HFF-Myc (cell line): Measurements from ENCODE around the gene EVI5L.
A peak's percentile ranks its signal among the peaks of the same experiment; 100 is the strongest.

ENCODE experiments used
- DNase-seq: peaks from one replicate; pipeline ENCODE4 v3.0.0-alpha.2; 2011; ENCODE audit warnings: low read depth; ENCODE audit errors: extremely low read depth
- H3K4me3 ChIP-seq: replicated peaks from 2 replicates; pipeline ENCODE4 v1.5.1; 2011; ENCODE audit warnings: low read depth, mild to moderate bottlenecking, control low read depth, low read length
- TF ChIP-seq, protein P1 (sequence below): IDR thresholded peaks from 2 replicates; pipeline ENCODE4 v1.5.1; 2012; ENCODE audit warnings: mild to moderate bottlenecking, low read depth, low read length, control low read depth; ENCODE audit errors: missing control alignments

Gene EVI5L

DNA sequence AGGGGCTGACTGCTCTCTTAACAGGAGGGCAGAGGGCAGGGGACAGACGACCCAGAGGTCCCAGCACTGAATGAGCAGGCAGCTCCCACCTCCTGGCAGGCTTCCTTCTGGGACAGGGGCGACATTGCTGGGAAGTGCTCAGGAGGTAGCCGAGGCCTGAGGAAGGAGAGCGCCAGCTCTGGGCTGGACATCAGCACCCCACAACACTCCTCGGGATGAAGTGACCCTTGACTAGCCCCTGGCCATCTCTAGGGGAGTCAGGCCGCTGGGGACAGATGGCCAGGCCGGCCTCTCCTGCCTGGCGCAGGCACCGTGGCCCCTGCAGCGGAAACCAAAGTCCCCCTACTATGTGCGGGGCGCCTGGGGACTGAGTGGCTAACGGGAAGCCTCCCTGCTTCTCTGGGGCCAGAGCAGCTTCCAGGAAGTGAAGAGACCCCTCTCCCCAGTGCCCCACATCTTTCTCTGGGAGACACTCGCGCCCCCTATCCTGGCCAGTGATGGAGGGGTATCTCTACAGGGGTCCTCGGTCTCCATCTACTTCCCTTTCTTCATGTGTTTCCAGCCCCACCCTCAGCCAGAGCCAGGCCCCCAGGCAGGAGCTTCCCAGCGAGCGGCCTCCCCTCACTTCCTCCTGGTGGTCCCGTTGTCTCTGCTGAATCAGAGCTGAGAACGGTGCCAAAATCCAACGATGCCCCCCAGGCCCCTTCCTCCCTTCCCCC is 34.1 kb downstream of the EVI5L start:
- no peak for DNase-seq
- no peak overlapping the region for H3K4me3 ChIP-seq
- TF ChIP-seq, protein P1, sequence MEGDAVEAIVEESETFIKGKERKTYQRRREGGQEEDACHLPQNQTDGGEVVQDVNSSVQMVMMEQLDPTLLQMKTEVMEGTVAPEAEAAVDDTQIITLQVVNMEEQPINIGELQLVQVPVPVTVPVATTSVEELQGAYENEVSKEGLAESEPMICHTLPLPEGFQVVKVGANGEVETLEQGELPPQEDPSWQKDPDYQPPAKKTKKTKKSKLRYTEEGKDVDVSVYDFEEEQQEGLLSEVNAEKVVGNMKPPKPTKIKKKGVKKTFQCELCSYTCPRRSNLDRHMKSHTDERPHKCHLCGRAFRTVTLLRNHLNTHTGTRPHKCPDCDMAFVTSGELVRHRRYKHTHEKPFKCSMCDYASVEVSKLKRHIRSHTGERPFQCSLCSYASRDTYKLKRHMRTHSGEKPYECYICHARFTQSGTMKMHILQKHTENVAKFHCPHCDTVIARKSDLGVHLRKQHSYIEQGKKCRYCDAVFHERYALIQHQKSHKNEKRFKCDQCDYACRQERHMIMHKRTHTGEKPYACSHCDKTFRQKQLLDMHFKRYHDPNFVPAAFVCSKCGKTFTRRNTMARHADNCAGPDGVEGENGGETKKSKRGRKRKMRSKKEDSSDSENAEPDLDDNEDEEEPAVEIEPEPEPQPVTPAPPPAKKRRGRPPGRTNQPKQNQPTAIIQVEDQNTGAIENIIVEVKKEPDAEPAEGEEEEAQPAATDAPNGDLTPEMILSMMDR: no peak

DNA sequence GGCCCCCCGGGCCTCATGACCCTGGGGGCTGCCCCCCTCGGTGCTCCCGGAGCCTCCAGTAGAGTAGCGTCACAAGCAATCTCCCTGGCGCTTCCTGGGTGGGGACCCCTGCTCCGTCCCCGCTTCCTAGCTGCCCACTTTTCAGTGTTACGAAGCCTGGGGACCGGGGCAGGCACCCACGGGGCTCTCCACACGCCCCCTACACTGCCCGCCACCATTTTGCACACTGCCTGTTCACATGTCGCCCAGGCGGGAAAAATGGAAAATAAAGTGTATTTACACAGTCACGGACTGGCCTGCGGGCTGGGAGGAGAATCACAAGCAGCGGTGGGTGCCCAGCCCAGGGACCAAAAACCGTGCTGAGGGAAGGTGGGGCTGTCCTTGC is 34.7 kb downstream of the EVI5L start:
- H3K4me3 ChIP-seq: no peak overlapping the region
- TF ChIP-seq, protein P1: no peak
- no peak for DNase-seq

DNA sequence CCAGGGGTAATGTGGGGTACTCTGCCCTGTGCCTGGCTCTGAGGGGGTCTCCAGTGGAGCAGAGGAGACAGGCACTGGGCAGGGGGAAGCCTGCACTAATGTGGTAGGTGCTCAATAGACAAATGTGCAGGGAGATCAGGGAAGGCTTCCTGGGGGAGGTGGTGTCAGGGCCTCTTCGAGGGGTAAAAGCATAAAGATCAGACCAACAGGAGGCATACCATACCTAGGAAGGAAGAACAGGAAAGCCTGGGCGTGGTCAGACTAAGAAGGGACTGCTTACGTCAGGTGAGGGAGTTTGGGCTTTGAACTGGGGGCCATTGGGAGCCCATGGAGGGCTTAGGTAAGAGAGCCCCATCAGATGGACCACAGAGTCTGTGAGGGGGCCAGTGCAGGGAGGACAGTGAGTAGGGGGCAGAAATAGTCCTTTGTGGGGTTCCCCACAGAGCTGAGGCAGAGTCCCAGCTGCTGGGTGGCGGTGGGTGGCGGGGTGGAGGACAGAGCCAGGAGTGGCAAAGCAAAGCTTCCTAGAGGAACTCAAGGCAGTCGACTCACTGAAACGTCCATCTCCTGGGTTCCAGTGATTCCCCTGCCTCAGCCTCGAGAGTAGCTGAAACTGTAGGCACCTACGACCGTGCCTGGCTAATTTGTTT is 35.4 kb downstream of the EVI5L start:
- TF ChIP-seq, protein P1: no peak
- DNase-seq: no peak

DNA sequence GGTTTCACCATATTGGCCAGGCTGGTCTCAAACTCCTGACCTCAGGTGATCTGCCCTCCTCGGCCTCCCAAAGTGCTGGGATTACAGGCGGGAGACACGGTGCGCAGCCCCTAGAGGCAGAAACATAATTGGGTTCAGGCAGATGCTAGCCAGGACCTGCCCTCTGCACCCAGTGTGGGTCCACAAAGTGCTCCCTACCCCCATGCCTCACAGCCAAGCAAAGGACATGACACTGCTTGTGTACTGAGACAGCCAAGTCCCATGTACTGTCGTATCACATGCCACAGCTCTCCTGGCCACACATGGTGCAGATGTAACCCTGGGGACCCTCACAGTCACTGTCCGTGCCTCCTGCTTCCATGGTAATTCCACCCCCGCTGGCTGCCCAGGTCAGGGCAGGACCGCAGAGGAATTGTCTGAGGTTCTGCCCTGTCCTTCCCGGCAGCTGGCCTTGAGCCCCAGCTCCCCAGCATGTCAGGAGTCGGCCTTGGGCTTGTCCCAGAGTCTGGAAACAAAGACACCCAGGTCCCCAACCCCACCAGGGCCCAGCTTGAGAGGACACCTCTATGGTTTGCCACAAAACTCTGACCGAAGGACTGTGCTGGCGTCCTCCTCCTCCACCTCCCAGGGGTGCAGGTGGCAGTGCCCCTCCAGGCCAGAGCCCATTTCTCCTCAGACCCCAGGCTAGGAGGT is 36.5 kb downstream of the EVI5L start:
- no peak overlapping the region for H3K4me3 ChIP-seq
- no peak for DNase-seq
- TF ChIP-seq, protein P1: no peak

More for the DNA sequence above, 35.4 kb downstream of the EVI5L start:
- no peak overlapping the region for H3K4me3 ChIP-seq

DNA sequence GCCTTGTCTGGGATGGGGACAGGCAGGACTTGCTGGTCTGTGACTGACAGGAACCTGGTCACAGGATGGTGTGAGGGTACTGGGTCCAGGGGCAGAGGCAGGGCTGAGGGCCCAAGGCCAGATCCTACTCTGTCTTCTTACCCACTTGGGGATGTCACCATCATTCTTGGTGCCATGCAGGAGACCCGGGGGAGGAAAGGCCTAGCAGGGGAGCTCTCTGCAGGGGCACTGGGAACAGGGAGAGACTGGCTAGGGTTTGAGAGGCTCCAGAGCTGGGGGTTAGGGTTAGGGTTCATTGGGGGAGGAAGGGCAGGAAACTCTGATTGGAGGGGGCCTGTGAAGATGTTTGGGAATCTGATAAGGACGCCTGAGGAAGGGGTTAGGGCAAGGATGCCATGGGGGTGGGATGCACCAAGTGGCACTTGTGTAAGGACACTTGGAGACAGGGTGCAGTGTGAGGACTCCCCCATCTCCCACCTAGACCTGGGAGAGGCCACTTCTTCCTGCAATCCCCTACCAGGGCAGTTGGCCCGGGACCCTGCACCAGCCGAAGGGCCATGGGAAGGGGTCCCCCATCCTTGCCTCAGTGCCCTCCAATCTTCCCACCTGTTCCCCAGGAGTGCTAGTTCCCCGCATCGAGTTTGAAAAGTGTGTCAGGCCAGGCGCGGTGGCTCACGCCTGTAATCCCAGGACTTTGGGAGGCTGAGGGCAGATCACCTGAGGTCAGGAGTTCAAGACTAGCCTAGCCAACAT is 37.2 kb downstream of the EVI5L start:
- TF ChIP-seq, protein P1: no peak
- no peak overlapping the region for H3K4me3 ChIP-seq
- no peak for DNase-seq

DNA sequence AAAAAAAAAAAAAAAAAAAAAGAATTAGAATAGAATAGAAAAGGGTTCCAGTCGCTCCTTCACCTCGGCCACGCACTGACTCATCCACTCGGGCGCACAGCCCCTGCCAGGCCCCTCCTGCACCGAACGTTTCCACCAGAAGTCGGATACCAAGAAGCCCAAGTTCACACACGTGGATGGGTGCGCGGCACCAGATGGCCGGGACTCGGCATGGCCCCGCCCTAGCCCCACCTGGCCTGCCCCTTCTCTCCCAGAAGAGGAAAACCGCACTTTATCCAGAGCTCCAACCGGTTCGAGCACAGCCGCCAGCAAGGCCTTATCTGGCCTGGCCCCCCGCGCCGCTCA is 38.3 kb downstream of the EVI5L start:
- H3K4me3 ChIP-seq: peak overlapping the region; percentile 31
- DNase-seq: no peak
- TF ChIP-seq, protein P1: no peak
